Ovary (tissue), 3 donors: ENCODE data around the gene POLE.

Experiments
- CTCF ChIP-seq, 3 donors: fragments of 450-650 bp in 2 of 3; fragments of 200-600 bp in 1 of 3; IDR thresholded peaks; one replicate each; pipeline versions ENCODE4 v1.5.1 to v1.8.0; 2016 to 2022; ENCODE audit warnings: antibody characterized with exemption in 3 of 3, mild to moderate bottlenecking in 1 of 3
- POLR2A ChIP-seq: fragments of 450-650 bp; IDR thresholded peaks from one replicate; pipeline ENCODE4 v1.6.1; 2017; ENCODE audit warnings: antibody characterized with exemption, mild to moderate bottlenecking, moderate library complexity
- donor health status: DM: no; HTN: no; CAD: no.

- TF ChIP-seq CTCF (IDR thresholded peaks at IDR 0.05) (peak in 2 of 3 donors; percentile 12 to 36), POLR2A (peak; percentile 18)
These were observed at the start of gene POLE, which contains the start of gene PXMP2 for GRCh38 chr12:132687211-132688164.
